Kidney (tissue), 14 donors: ENCODE results near the gene CABP4. TPM values are rescaled to one million over a fixed set of nuclear protein-coding genes. Genes with fewer than 3 reads are reported as not detected.
A peak's percentile ranks its signal among the peaks of the same experiment; 100 is the strongest.

Experiments
- DNase-seq, 5 donors: peaks; one replicate each; pipeline ENCODE4 v3.0.0-alpha.2; 2013 to 2020
- FAIRE-seq: peaks from 2 replicates; lab custom pipeline; 2012; peaks lifted over from hg19 to GRCh38; lab: Jason Lieb, UNC
- H3K27ac ChIP-seq, 2 donors: one replicate each; pipeline ENCODE4 v1.7.0; 2013; ENCODE audit warnings: low read depth in 2 of 2, low read length in 2 of 2, inconsistent platforms in 1 of 2
- H3K27me3 ChIP-seq: one replicate; pipeline ENCODE4 v1.7.1; 2013; ENCODE audit warnings: low read length, inconsistent platforms; ENCODE audit not compliant: control insufficient read depth, insufficient read depth
- H3K36me3 ChIP-seq, 3 donors: one replicate each; pipeline versions ENCODE4 v1.7.0 to v1.7.1; 2013; ENCODE audit warnings: low read length in 3 of 3, control low read depth in 1 of 3, inconsistent platforms in 1 of 3; ENCODE audit not compliant: insufficient read depth in 3 of 3, control insufficient read depth in 2 of 3
- H3K4me1 ChIP-seq, 3 donors: one replicate each; pipeline versions ENCODE4 v1.7.0 to v1.7.1; 2013; ENCODE audit warnings: low read length in 3 of 3, inconsistent platforms in 1 of 3, low read depth in 1 of 3; ENCODE audit not compliant: control insufficient read depth in 2 of 3, insufficient read depth in 2 of 3
- H3K4me3 ChIP-seq, 3 donors: one replicate each; pipeline versions ENCODE4 v1.7.0 to v1.8.1; 2013; ENCODE audit warnings: low read length in 3 of 3, control low read depth in 1 of 3, inconsistent platforms in 1 of 3
- H3K9ac ChIP-seq, 3 donors: one replicate each; pipeline versions ENCODE4 v1.7.0 to v1.7.1; 2013; ENCODE audit warnings: low read length in 3 of 3, control low read depth in 1 of 3, inconsistent platforms in 1 of 3
- H3K9me3 ChIP-seq, 3 donors: one replicate each; pipeline versions ENCODE4 v1.7.0 to v1.7.1; 2013; ENCODE audit warnings: low read length in 3 of 3, control low read depth in 1 of 3, inconsistent platforms in 1 of 3; ENCODE audit not compliant: control insufficient read depth in 2 of 3, insufficient read depth in 1 of 3
- intact Hi-C: fragments of 100-400 bp; cut with DNase I; formaldehyde crosslinking; loops from one replicate; pipeline ENCODE4 v1.11.1; 2022
- polyA plus RNA-seq: library from polyadenylated mRNA; stranded (reverse); fragments of 350-450 nt; fragmentation: Illumina TruSeq; extraction: RNeasy Lipid Tissue Mini Kit (QIAGEN cat#74804); gene quantifications from one replicate; pipeline ENCODE4 v1.2.3, GENCODE V29; 2014; ENCODE audit warnings: low read depth, low replicate concordance; ENCODE audit not compliant: insufficient read depth
- total RNA-seq: library from RNA; stranded (reverse); fragmentation: NEBNext Ultra II Directional; extraction: Animal tissue kit (Norgen Biotek cat#: 25700); gene quantifications from one replicate; pipeline ENCODE4 v1.2.1, GENCODE V29; 2021
- TF ChIP-seq, protein P1 (sequence below): IDR thresholded peaks from 3 replicates; pipeline ENCODE4 v1.5.1; 2012; ENCODE audit warnings: mild to moderate bottlenecking, moderate library complexity, borderline replicate concordance; ENCODE audit not compliant: insufficient read depth; ENCODE audit errors: extremely low read depth
- donor health status: control.
- donor health status: control.
- donor health status: control.
- donor health status: control.
- donor health status: control.
- donor health status: DM: yes; HTN: yes; CAD: no.
- donor health status: Normal renal cell carcinoma (clear cell type).

Gene CABP4
- total and polyA plus RNA-seq, 2 donors from 2014 or later, result 0.49 to 3.1 TPM

- Histone ChIP-seq H3K4me1 (peaks cover 0 to 2% (median 1%) of the 10 kb centered on the region in 3 donors), H3K36me3 (peaks cover 0 to 11% (median 9%) of the 10 kb centered on the region in 3 donors), H3K9ac (no peak overlapping the region), H3K27me3 (no peaks in the 10 kb centered on the region), H3K4me3 (no peak overlapping the region), H3K27ac (no peak overlapping the region), H3K9me3 (no peaks in the 10 kb centered on the region)
- DNase-seq (peak in 1 of 5 donors; percentile 78), FAIRE-seq (no peak)
- intact Hi-C loops, result no loop called here
- TF ChIP-seq, protein P1, sequence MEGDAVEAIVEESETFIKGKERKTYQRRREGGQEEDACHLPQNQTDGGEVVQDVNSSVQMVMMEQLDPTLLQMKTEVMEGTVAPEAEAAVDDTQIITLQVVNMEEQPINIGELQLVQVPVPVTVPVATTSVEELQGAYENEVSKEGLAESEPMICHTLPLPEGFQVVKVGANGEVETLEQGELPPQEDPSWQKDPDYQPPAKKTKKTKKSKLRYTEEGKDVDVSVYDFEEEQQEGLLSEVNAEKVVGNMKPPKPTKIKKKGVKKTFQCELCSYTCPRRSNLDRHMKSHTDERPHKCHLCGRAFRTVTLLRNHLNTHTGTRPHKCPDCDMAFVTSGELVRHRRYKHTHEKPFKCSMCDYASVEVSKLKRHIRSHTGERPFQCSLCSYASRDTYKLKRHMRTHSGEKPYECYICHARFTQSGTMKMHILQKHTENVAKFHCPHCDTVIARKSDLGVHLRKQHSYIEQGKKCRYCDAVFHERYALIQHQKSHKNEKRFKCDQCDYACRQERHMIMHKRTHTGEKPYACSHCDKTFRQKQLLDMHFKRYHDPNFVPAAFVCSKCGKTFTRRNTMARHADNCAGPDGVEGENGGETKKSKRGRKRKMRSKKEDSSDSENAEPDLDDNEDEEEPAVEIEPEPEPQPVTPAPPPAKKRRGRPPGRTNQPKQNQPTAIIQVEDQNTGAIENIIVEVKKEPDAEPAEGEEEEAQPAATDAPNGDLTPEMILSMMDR, result no peak
Measured at GRCh38 chr11:67498544-67498972, 43.4 kb downstream of the CABP4 start.

DNA sequence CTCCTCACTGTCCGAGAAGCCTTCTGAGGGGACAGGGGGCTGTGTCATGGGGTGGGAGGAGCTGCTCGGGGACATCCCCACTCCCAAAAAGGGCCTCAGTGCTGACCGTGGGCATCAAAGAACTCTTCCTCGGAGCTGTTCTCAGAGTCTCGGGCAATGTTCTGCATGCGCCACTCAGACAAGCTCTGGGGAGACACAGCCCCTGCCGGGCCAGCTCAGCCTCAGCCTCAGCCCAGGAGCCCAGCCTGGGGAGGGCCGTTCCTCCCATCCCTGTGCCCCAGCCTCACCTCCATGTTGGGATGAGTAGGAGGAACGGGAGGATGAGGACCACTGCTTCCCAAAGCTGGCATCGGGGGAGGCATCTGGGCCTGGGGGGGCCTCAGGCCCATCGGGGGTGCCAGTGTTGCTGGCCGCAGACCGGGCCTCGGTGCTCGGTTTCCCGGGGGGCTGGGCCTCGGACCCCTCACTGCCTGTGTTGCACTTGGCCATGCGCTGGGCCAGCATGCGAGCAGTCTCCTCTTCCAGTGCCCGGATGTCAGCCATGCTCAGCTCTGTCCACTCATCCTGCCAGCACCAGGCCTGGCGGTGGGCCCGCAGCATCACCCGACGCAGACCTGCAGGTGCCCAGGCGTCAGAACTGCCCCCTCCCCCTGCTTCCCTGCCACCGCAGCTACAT lies 44.8 kb downstream of the CABP4 start:
- intact Hi-C loops, result no loop called here
- Histone ChIP-seq H3K27ac (no peak overlapping the region), H3K4me3 (no peak overlapping the region), H3K27me3 (no peaks in the 10 kb centered on the region), H3K4me1 (peaks cover 0 to 5% (median 4%) of the 10 kb centered on the region in 3 donors), H3K9ac (no peak overlapping the region), H3K36me3 (peaks cover 0 to 11% (median 9%) of the 10 kb centered on the region in 3 donors), H3K9me3 (no peaks in the 10 kb centered on the region)
- peak in 1 of 5 donors; percentile 74 for DNase-seq
- TF ChIP-seq, protein P1, result no peak
- FAIRE-seq, result no peak

DNA sequence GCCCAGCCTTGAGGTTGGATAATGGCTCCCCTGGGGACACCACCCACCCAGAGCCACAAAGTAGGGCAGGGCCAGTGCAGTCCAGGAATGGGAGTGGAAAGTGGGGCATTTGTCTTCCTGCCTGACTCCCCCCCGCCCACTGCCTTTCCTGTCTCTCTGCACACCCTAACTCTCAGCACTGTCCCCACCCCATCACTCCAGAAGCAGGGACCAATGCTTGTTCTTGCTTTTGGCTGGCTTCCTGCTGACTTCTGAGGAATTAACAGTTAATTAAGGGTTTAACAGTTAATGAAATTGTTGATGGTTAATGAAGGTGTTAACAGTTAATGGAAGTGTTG lies 45.3 kb downstream of the CABP4 start:
- Histone ChIP-seq H3K4me1 (peaks cover 0 to 7% (median 6%) of the 10 kb centered on the region in 3 donors), H3K27ac (no peak overlapping the region), H3K9me3 (no peaks in the 10 kb centered on the region), H3K27me3 (no peaks in the 10 kb centered on the region), H3K36me3 (peaks cover 0 to 11% (median 9%) of the 10 kb centered on the region in 3 donors), H3K4me3 (no peak overlapping the region), H3K9ac (no peak overlapping the region)
- intact Hi-C loops, result no loop called here
- TF ChIP-seq, protein P1, result no peak
- DNase-seq, result peak in 1 of 5 donors; percentile 49
- FAIRE-seq, result no peak
